Body of pancreas (tissue), 4 donors: ENCODE results near the gene CAV2.

Source experiments
- POLR2A ChIP-seq, 3 donors: fragments of 450-650 bp; IDR thresholded peaks; one replicate each; pipeline ENCODE4 v1.6.1; 2016; ENCODE audit warnings: antibody characterized with exemption in 3 of 3, mild to moderate bottlenecking in 2 of 3
- TF ChIP-seq, protein P1 (sequence below), 7 experiments: fragments of 450-650 bp in 4 of 7; fragments of 200-600 bp in 3 of 7; sonication (generic) in 3 of 7; IDR thresholded peaks; one replicate each; pipeline ENCODE4 v1.5.1; 2016 to 2019; ENCODE audit warnings: antibody characterized with exemption in 7 of 7

DNA sequence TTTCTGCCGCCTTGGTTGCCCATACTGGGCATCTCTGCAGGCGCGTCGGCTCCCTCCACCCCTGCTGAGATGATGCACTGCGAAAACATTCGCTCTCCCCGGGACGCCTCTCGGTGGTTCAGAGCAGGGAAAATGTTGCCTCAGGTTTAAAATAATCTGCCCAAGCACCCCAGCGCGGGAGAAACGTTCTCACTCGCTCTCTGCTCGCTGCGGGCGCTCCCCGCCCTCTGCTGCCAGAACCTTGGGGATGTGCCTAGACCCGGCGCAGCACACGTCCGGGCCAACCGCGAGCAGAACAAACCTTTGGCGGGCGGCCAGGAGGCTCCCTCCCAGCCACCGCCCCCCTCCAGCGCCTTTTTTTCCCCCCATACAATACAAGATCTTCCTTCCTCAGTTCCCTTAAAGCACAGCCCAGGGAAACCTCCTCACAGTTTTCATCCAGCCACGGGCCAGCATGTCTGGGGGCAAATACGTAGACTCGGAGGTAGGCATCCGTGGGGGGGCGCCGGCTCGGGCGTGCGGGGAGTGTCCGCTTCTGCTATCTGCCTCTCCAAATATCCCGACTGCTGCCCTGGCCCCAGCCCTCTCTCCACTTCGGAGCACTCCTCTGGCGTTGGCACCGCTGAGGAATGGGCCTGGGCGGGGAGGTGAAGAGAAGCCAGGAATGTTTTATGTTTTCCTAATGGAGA, 25.2 kb downstream of the CAV2 start, which contains the start of gene CAV1:
- TF ChIP-seq, protein P1, sequence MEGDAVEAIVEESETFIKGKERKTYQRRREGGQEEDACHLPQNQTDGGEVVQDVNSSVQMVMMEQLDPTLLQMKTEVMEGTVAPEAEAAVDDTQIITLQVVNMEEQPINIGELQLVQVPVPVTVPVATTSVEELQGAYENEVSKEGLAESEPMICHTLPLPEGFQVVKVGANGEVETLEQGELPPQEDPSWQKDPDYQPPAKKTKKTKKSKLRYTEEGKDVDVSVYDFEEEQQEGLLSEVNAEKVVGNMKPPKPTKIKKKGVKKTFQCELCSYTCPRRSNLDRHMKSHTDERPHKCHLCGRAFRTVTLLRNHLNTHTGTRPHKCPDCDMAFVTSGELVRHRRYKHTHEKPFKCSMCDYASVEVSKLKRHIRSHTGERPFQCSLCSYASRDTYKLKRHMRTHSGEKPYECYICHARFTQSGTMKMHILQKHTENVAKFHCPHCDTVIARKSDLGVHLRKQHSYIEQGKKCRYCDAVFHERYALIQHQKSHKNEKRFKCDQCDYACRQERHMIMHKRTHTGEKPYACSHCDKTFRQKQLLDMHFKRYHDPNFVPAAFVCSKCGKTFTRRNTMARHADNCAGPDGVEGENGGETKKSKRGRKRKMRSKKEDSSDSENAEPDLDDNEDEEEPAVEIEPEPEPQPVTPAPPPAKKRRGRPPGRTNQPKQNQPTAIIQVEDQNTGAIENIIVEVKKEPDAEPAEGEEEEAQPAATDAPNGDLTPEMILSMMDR (IDR thresholded peaks at IDR 0.05): peak in 2 of 7 experiments; percentile 13 to 17
- TF ChIP-seq POLR2A (IDR thresholded peaks at IDR 0.05): peak in 2 of 3 donors; percentile 28 to 39
